GM23338 (cell line): ENCODE measurements around the gene NOP16. TPM values are rescaled to one million over a fixed set of nuclear protein-coding genes. Genes with fewer than 3 reads are reported as not detected.

ENCODE experiments used
- ATAC-seq: fragments of 200-7000 bp; cut with Tn5 transposase; 3 replicates; pipeline ENCODE4 v1.9.1; 2020
- DNase-seq: peaks from one replicate; pipeline ENCODE4 v3.0.0-alpha.2; 2015; ENCODE audit warnings: low spot score
- H2AFZ ChIP-seq: fragments of 200-600 bp; sonication (generic); 2 replicates; pipeline ENCODE4 v1.8.0; 2016; ENCODE audit warnings: antibody characterized with exemption, mild to moderate bottlenecking, moderate library complexity
- H3F3A ChIP-seq: fragments of 200-600 bp; sonication (generic); replicated peaks from 2 replicates; pipeline ENCODE4 v1.8.0; 2017; ENCODE audit warnings: antibody characterized with exemption, mixed run types, low read depth
- H3K27ac ChIP-seq: fragments of 200-600 bp; sonication (generic); 2 replicates; pipeline ENCODE4 v1.6.1; 2016; ENCODE audit warnings: low read depth
- H3K27me3 ChIP-seq: fragments of 200-600 bp; sonication (generic); 2 replicates; pipeline ENCODE4 v1.8.0; 2016; ENCODE audit warnings: mild to moderate bottlenecking, mixed run types, moderate library complexity; ENCODE audit not compliant: insufficient read depth
- H3K36me3 ChIP-seq: fragments of 200-600 bp; sonication (generic); 2 replicates; pipeline ENCODE4 v1.8.0; 2016; ENCODE audit warnings: mild to moderate bottlenecking; ENCODE audit not compliant: insufficient read depth
- H3K4me1 ChIP-seq: fragments of 200-600 bp; sonication (generic); 2 replicates; pipeline ENCODE4 v1.8.0; 2016; ENCODE audit warnings: mild to moderate bottlenecking, moderate library complexity; ENCODE audit not compliant: insufficient read depth
- H3K4me2 ChIP-seq: fragments of 200-600 bp; sonication (generic); 2 replicates; pipeline ENCODE4 v1.7.1; 2017; ENCODE audit warnings: mixed run types
- H3K4me3 ChIP-seq: fragments of 200-600 bp; sonication (generic); 2 replicates; pipeline ENCODE4 v1.6.1; 2016; ENCODE audit warnings: mixed run types
- H3K79me2 ChIP-seq: fragments of 200-600 bp; sonication (generic); replicated peaks from 2 replicates; pipeline ENCODE4 v1.8.0; 2017; ENCODE audit warnings: mild to moderate bottlenecking; ENCODE audit not compliant: insufficient read depth
- H3K9me2 ChIP-seq: fragments of 200-600 bp; sonication (generic); 2 replicates; pipeline ENCODE4 v1.8.0; 2017; ENCODE audit not compliant: insufficient read depth
- H4K20me1 ChIP-seq: fragments of 200-600 bp; sonication (generic); replicated peaks from 2 replicates; pipeline ENCODE4 v1.8.0; 2017; ENCODE audit warnings: mild to moderate bottlenecking; ENCODE audit not compliant: insufficient read depth
- H3K27ac Mint-ChIP-seq: 2 replicates; pipeline ENCODE4 v1.8.0; 2020; ENCODE audit warnings: inconsistent platforms, mild to moderate bottlenecking, moderate library complexity, mixed read lengths
- H3K27me3 Mint-ChIP-seq: 3 replicates; pipeline ENCODE4 v1.8.0; 2022; ENCODE audit warnings: low read depth, mild to moderate bottlenecking, moderate library complexity, mixed read lengths, inconsistent platforms; ENCODE audit not compliant: insufficient read depth, poor library complexity
- H3K36me3 Mint-ChIP-seq: 3 replicates; pipeline ENCODE4 v1.8.0; 2021; ENCODE audit warnings: low read depth, mild to moderate bottlenecking, inconsistent platforms, moderate library complexity, mixed read lengths
- H3K4me1 Mint-ChIP-seq: 3 replicates; pipeline ENCODE4 v1.8.0; 2020; ENCODE audit warnings: mild to moderate bottlenecking, inconsistent platforms, mixed read lengths
- H3K4me3 Mint-ChIP-seq: 3 replicates; pipeline ENCODE4 v1.8.0; 2021; ENCODE audit warnings: moderate library complexity, mild to moderate bottlenecking, inconsistent platforms, mixed read lengths
- H3K9me3 Mint-ChIP-seq: 3 replicates; pipeline ENCODE4 v1.8.0; 2020; ENCODE audit warnings: moderate library complexity, mild to moderate bottlenecking, inconsistent platforms, mixed read lengths
- CTCF ChIP-seq, 2 experiments: fragments of 200-600 bp in 1 of 2; sonication (generic) in 1 of 2; conservative IDR thresholded peaks; 2 replicates each; pipeline versions ENCODE4 v1.5.1 to v1.6.1; 2016 to 2017; ENCODE audit warnings: antibody characterized with exemption in 2 of 2, low read depth in 2 of 2, mild to moderate bottlenecking in 2 of 2, moderate library complexity in 1 of 2
- EZH2 ChIP-seq: fragments of 200-600 bp; sonication (generic); IDR thresholded peaks from one replicate; pipeline ENCODE4 v1.8.0; 2017; ENCODE audit warnings: antibody characterized with exemption, mild to moderate bottlenecking, low read depth; ENCODE audit not compliant: unreplicated experiment
- EZH2phosphoT487 ChIP-seq: fragments of 200-600 bp; sonication (generic); IDR thresholded peaks from one replicate; pipeline ENCODE4 v1.8.1; 2018; ENCODE audit warnings: antibody characterized with exemption; ENCODE audit not compliant: unreplicated experiment
- NANOG ChIP-seq: IDR thresholded peaks from 2 replicates; pipeline ENCODE4 v1.6.1; 2016; ENCODE audit warnings: antibody characterized with exemption, borderline replicate concordance
- POLR2AphosphoS5 ChIP-seq: IDR thresholded peaks from 2 replicates; pipeline ENCODE4 v1.6.1; 2016; ENCODE audit warnings: antibody characterized with exemption, low read depth
- ZNF331 ChIP-seq: fragments of 250-450 bp; sonication (Bioruptor Pico); IDR thresholded peaks from 2 replicates; pipeline ENCODE4 v1.5.0; 2020; ENCODE audit warnings: low read depth, mild to moderate bottlenecking, moderate library complexity
- ZNF462 ChIP-seq: fragments of 250-450 bp; sonication (Bioruptor Pico); IDR thresholded peaks from 2 replicates; pipeline ENCODE4 v1.5.0; 2020; ENCODE audit warnings: mild to moderate bottlenecking, moderate library complexity
- polyA plus RNA-seq: library from polyadenylated mRNA; unstranded; fragments of >200 nt; fragmentation: Nextera tagmentation; extraction: Ambion mirVana; gene quantifications from 2 replicates; pipeline ENCODE4 v1.2.1, GENCODE V29; 2016
- total RNA-seq: library from RNA; depleted of rRNA; stranded (reverse); fragments of >200 nt; shearing (Covaris generic); gene quantifications from 2 replicates; pipeline ENCODE4 v1.2.3, GENCODE V29; 2014
- TF ChIP-seq, protein P1 (sequence below): IDR thresholded peaks from one replicate; pipeline ENCODE4 v1.6.1; 2018; ENCODE audit warnings: antibody characterized with exemption; ENCODE audit not compliant: unreplicated experiment

Gene NOP16
- total and polyA plus RNA-seq, 2 experiments from 2014 or later = 43.4 to 181 TPM

DNA sequence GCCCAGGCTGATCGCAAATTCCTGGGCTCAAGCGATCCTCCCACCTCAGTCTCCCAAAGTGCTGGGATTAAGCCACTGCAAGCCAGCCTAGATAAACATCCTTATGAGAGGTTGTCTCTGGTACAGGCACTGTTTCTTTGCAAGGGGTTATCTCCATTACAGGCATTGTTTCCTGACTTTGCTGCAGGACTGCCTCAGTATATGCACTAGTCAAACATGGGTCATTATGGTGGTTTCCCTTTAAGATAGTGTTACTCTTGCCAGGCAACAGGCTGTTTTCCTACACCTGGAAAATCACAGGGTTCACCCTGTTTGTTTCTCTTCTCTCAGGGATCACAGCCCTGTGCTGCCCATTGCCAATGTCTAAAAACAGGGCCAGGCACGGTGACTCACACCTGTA lies 35.8 kb upstream of the NOP16 start:
- peaks cover 4% of the 10 kb centered on the region for H3K27me3 Mint-ChIP-seq
- H3K4me1 Mint-ChIP-seq = no peaks in the 10 kb centered on the region
- H4K20me1 ChIP-seq = no peaks in the 10 kb centered on the region
- DNase-seq (no peak), ATAC-seq (no peak)
- 0 out of 2 replicates have a peak, but pooled peaks cover 3% of the 10 kb centered on the region for H3K9me2 ChIP-seq
- 0 out of 2 replicates have a peak, but pooled peaks cover 3% of the 10 kb centered on the region for H3K36me3 ChIP-seq
- no peak overlapping the region for H3K4me3 ChIP-seq
- H3K79me2 ChIP-seq = no peaks in the 10 kb centered on the region
- no peak overlapping the region for H3K27ac ChIP-seq
- peaks cover 23% of the 10 kb centered on the region for H3K36me3 Mint-ChIP-seq
- no peak overlapping the region for H3K4me2 ChIP-seq
- H3K27me3 ChIP-seq = no peaks in the 10 kb centered on the region
- no peak overlapping the region for H3K4me3 Mint-ChIP-seq
- H3K4me1 ChIP-seq = no peaks in the 10 kb centered on the region
- H3K9me3 Mint-ChIP-seq = peaks cover 52% of the 10 kb centered on the region
- TF ChIP-seq NANOG = no peak
- TF ChIP-seq EZH2 = no peak
- no peak for TF ChIP-seq EZH2phosphoT487
- TF ChIP-seq ZNF331 (CRISPR knock-in tag) = no peak
- TF ChIP-seq ZNF462 (CRISPR knock-in tag) = no peak
- TF ChIP-seq CTCF (conservative IDR thresholded peaks at IDR 0.05; ENCODE audit: low read depth in 2 of 2) = no peak
- TF ChIP-seq, protein P1, sequence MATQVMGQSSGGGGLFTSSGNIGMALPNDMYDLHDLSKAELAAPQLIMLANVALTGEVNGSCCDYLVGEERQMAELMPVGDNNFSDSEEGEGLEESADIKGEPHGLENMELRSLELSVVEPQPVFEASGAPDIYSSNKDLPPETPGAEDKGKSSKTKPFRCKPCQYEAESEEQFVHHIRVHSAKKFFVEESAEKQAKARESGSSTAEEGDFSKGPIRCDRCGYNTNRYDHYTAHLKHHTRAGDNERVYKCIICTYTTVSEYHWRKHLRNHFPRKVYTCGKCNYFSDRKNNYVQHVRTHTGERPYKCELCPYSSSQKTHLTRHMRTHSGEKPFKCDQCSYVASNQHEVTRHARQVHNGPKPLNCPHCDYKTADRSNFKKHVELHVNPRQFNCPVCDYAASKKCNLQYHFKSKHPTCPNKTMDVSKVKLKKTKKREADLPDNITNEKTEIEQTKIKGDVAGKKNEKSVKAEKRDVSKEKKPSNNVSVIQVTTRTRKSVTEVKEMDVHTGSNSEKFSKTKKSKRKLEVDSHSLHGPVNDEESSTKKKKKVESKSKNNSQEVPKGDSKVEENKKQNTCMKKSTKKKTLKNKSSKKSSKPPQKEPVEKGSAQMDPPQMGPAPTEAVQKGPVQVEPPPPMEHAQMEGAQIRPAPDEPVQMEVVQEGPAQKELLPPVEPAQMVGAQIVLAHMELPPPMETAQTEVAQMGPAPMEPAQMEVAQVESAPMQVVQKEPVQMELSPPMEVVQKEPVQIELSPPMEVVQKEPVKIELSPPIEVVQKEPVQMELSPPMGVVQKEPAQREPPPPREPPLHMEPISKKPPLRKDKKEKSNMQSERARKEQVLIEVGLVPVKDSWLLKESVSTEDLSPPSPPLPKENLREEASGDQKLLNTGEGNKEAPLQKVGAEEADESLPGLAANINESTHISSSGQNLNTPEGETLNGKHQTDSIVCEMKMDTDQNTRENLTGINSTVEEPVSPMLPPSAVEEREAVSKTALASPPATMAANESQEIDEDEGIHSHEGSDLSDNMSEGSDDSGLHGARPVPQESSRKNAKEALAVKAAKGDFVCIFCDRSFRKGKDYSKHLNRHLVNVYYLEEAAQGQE = no peak
- TF ChIP-seq POLR2AphosphoS5 = no peak
- no peak overlapping the region for H2AFZ ChIP-seq
- H3F3A ChIP-seq = no peaks in the 10 kb centered on the region
- H3K27ac Mint-ChIP-seq = no peak overlapping the region
